ENCODE data around the gene KIF3A. TPM values are rescaled to one million over a fixed set of nuclear protein-coding genes. Genes with fewer than 3 reads are reported as not detected.
A peak's percentile ranks its signal among the peaks of the same experiment; 100 is the strongest.

Gene KIF3A
- polyA plus RNA-seq, 4 donors = 0.54 to 4.7 (median 2.7) TPM

GRCh38 chr5:132778856-132779255 is 41.5 kb upstream of the KIF3A start:
- Histone ChIP-seq H3K4me3 (ENCODE audit: low read depth in 1 of 3, low read length in 3 of 3) (no peak overlapping the region), H3K27me3 (ENCODE audit: control insufficient read depth in 3 of 3, insufficient read depth in 3 of 3, low read length in 3 of 3) (no peaks in the 10 kb centered on the region), H3K36me3 (ENCODE audit: control insufficient read depth in 3 of 3, insufficient read depth in 2 of 3, low read depth in 1 of 3, low read length in 3 of 3) (peaks cover 0 to 1% (median 0%) of the 10 kb centered on the region in 3 donors), H3K4me1 (ENCODE audit: control insufficient read depth in 3 of 3, insufficient read depth in 2 of 3, low read depth in 1 of 3, low read length in 2 of 3) (peaks cover 0 to 18% (median 3%) of the 10 kb centered on the region in 3 donors), H3K27ac (ENCODE audit: low read depth in 1 of 3, low read length in 2 of 3) (no peak overlapping the region), H3K9me3 (ENCODE audit: control insufficient read depth in 2 of 2, insufficient read depth in 1 of 2, low read depth in 1 of 2, low read length in 1 of 2) (no peaks in the 10 kb centered on the region)
- WGBS, 3 donors = 63 to 73% (median 66%) methylated on average over 5 of the region's 5 CpGs
- DNase-seq (no peak), FAIRE-seq (no peak)

GRCh38 chr5:132778129-132778528 is 40.8 kb upstream of the KIF3A start:
- H3K4me3 ChIP-seq (ENCODE audit: low read depth in 1 of 3, low read length in 3 of 3) = peak overlapping the region in 2 of 3 donors; percentile 86 to 95
- no peaks in the 10 kb centered on the region for H3K9me3 ChIP-seq (ENCODE audit: control insufficient read depth in 2 of 2, insufficient read depth in 1 of 2, low read depth in 1 of 2, low read length in 1 of 2)
- 45 to 50% (median 48%) methylated on average over 4 of the region's 4 CpGs for WGBS, 3 donors
- H3K27me3 ChIP-seq (ENCODE audit: control insufficient read depth in 3 of 3, insufficient read depth in 3 of 3, low read length in 3 of 3) = no peaks in the 10 kb centered on the region
- FAIRE-seq (no peak), DNase-seq (no peak)
- peaks cover 0 to 6% (median 0%) of the 10 kb centered on the region in 3 donors for H3K36me3 ChIP-seq (ENCODE audit: control insufficient read depth in 3 of 3, insufficient read depth in 2 of 3, low read depth in 1 of 3, low read length in 3 of 3)
- H3K27ac ChIP-seq (ENCODE audit: low read depth in 1 of 3, low read length in 2 of 3) = no peak overlapping the region
- H3K4me1 ChIP-seq (ENCODE audit: control insufficient read depth in 3 of 3, insufficient read depth in 2 of 3, low read depth in 1 of 3, low read length in 2 of 3) = peaks cover 0 to 18% (median 3%) of the 10 kb centered on the region in 3 donors

- H3K36me3 ChIP-seq (ENCODE audit: control insufficient read depth in 3 of 3, insufficient read depth in 2 of 3, low read depth in 1 of 3, low read length in 3 of 3) = peaks cover 0 to 13% (median 0%) of the 10 kb centered on the region in 3 donors
- 2 to 4% (median 2%) methylated on average over 61 to 82 of the region's 82 CpGs for WGBS, 3 donors
- no peaks in the 10 kb centered on the region for H3K27me3 ChIP-seq (ENCODE audit: control insufficient read depth in 3 of 3, insufficient read depth in 3 of 3, low read length in 3 of 3)
- peak within 1 kb of the TSS; percentile 32 to 61 (median 59) for H3K27ac ChIP-seq (ENCODE audit: low read depth in 1 of 3, low read length in 2 of 3)
- no peaks in the 10 kb centered on the region for H3K9me3 ChIP-seq (ENCODE audit: control insufficient read depth in 2 of 2, insufficient read depth in 1 of 2, low read depth in 1 of 2, low read length in 1 of 2)
- FAIRE-seq (no peak), DNase-seq (peak; percentile 51 to 80)
- peak within 1 kb of the TSS; percentile 83 to 95 (median 86) for H3K4me3 ChIP-seq (ENCODE audit: low read depth in 1 of 3, low read length in 3 of 3)
- peaks cover 0 to 18% (median 3%) of the 10 kb centered on the region in 3 donors for H3K4me1 ChIP-seq (ENCODE audit: control insufficient read depth in 3 of 3, insufficient read depth in 2 of 3, low read depth in 1 of 3, low read length in 2 of 3)
Measured at GRCh38 chr5:132777209-132778069, 40.1 kb upstream of the KIF3A start, which contains the start of gene SEPTIN8. TSS of gene SEPTIN8 (minus strand) at chr5:132777239. CDS start at chr5:132777137, 102 bp downstream.

GRCh38 chr5:132776938-132777208 is 39.5 kb upstream of the KIF3A start:
- WGBS, 3 donors = 0 to 1% (median 1%) methylated on average over 23 to 40 of the region's 40 CpGs
- H3K36me3 ChIP-seq (ENCODE audit: control insufficient read depth in 3 of 3, insufficient read depth in 2 of 3, low read depth in 1 of 3, low read length in 3 of 3) = peaks cover 0 to 14% (median 0%) of the 10 kb centered on the region in 3 donors
- peak overlapping the region; percentile 83 to 95 (median 86) for H3K4me3 ChIP-seq (ENCODE audit: low read depth in 1 of 3, low read length in 3 of 3)
- DNase-seq (no peak), FAIRE-seq (no peak)
- no peaks in the 10 kb centered on the region for H3K27me3 ChIP-seq (ENCODE audit: control insufficient read depth in 3 of 3, insufficient read depth in 3 of 3, low read length in 3 of 3)
- no peaks in the 10 kb centered on the region for H3K9me3 ChIP-seq (ENCODE audit: control insufficient read depth in 2 of 2, insufficient read depth in 1 of 2, low read depth in 1 of 2, low read length in 1 of 2)
- H3K4me1 ChIP-seq (ENCODE audit: control insufficient read depth in 3 of 3, insufficient read depth in 2 of 3, low read depth in 1 of 3, low read length in 2 of 3) = peaks cover 0 to 18% (median 3%) of the 10 kb centered on the region in 3 donors
- H3K27ac ChIP-seq (ENCODE audit: low read depth in 1 of 3, low read length in 2 of 3) = peak overlapping the region in 2 of 3 donors; percentile 37 to 47

- H3K36me3 ChIP-seq (ENCODE audit: control insufficient read depth in 3 of 3, insufficient read depth in 2 of 3, low read depth in 1 of 3, low read length in 3 of 3) = peaks cover 0 to 17% (median 0%) of the 10 kb centered on the region in 3 donors
- peaks cover 0 to 18% (median 3%) of the 10 kb centered on the region in 3 donors for H3K4me1 ChIP-seq (ENCODE audit: control insufficient read depth in 3 of 3, insufficient read depth in 2 of 3, low read depth in 1 of 3, low read length in 2 of 3)
- peak overlapping the region; percentile 83 to 95 (median 83) for H3K4me3 ChIP-seq (ENCODE audit: low read depth in 1 of 3, low read length in 3 of 3)
- FAIRE-seq (no peak), DNase-seq (peak; percentile 50 to 62)
- H3K27me3 ChIP-seq (ENCODE audit: control insufficient read depth in 3 of 3, insufficient read depth in 3 of 3, low read length in 3 of 3) = no peaks in the 10 kb centered on the region
- peak overlapping the region; percentile 32 to 47 (median 37) for H3K27ac ChIP-seq (ENCODE audit: low read depth in 1 of 3, low read length in 2 of 3)
- 5 to 14% (median 7%) methylated on average over 27 to 39 of the region's 39 CpGs for WGBS, 3 donors
- no peaks in the 10 kb centered on the region for H3K9me3 ChIP-seq (ENCODE audit: control insufficient read depth in 2 of 2, insufficient read depth in 1 of 2, low read depth in 1 of 2, low read length in 1 of 2)
Measured at GRCh38 chr5:132776131-132776937, 39.0 kb upstream of the KIF3A start.

- 25 to 42% (median 26%) methylated on average over 7 of the region's 7 CpGs for WGBS, 3 donors
- Histone ChIP-seq H3K36me3 (ENCODE audit: control insufficient read depth in 3 of 3, insufficient read depth in 2 of 3, low read depth in 1 of 3, low read length in 3 of 3) (peaks cover 0 to 20% (median 0%) of the 10 kb centered on the region in 3 donors), H3K4me3 (ENCODE audit: low read depth in 1 of 3, low read length in 3 of 3) (peak overlapping the region in 2 of 3 donors; percentile 83 to 95), H3K4me1 (ENCODE audit: control insufficient read depth in 3 of 3, insufficient read depth in 2 of 3, low read depth in 1 of 3, low read length in 2 of 3) (peaks cover 0 to 18% (median 3%) of the 10 kb centered on the region in 3 donors), H3K9me3 (ENCODE audit: control insufficient read depth in 2 of 2, insufficient read depth in 1 of 2, low read depth in 1 of 2, low read length in 1 of 2) (no peaks in the 10 kb centered on the region), H3K27ac (ENCODE audit: low read depth in 1 of 3, low read length in 2 of 3) (no peak overlapping the region), H3K27me3 (ENCODE audit: control insufficient read depth in 3 of 3, insufficient read depth in 3 of 3, low read length in 3 of 3) (no peaks in the 10 kb centered on the region)
- FAIRE-seq (no peak), DNase-seq (peak; percentile 36 to 41)
Measured at GRCh38 chr5:132775476-132775961, 38.2 kb upstream of the KIF3A start.

- Histone ChIP-seq H3K9me3 (ENCODE audit: control insufficient read depth in 2 of 2, insufficient read depth in 1 of 2, low read depth in 1 of 2, low read length in 1 of 2) (no peaks in the 10 kb centered on the region), H3K4me1 (ENCODE audit: control insufficient read depth in 3 of 3, insufficient read depth in 2 of 3, low read depth in 1 of 3, low read length in 2 of 3) (peaks cover 0 to 18% (median 3%) of the 10 kb centered on the region in 3 donors), H3K27me3 (ENCODE audit: control insufficient read depth in 3 of 3, insufficient read depth in 3 of 3, low read length in 3 of 3) (no peaks in the 10 kb centered on the region), H3K4me3 (ENCODE audit: low read depth in 1 of 3, low read length in 3 of 3) (no peak overlapping the region), H3K36me3 (ENCODE audit: control insufficient read depth in 3 of 3, insufficient read depth in 2 of 3, low read depth in 1 of 3, low read length in 3 of 3) (peaks cover 0 to 21% (median 0%) of the 10 kb centered on the region in 3 donors), H3K27ac (ENCODE audit: low read depth in 1 of 3, low read length in 2 of 3) (no peak overlapping the region)
- DNase-seq (peak in 1 of 2 donors; percentile 46), FAIRE-seq (no peak)
- 65 to 76% (median 68%) methylated on average over 5 of the region's 5 CpGs for WGBS, 3 donors
Measured at GRCh38 chr5:132774896-132775295, 37.5 kb upstream of the KIF3A start.

GRCh38 chr5:132774406-132774805 is 37.1 kb upstream of the KIF3A start:
- H3K9me3 ChIP-seq (ENCODE audit: control insufficient read depth in 2 of 2, insufficient read depth in 1 of 2, low read depth in 1 of 2, low read length in 1 of 2) = no peaks in the 10 kb centered on the region
- DNase-seq (no peak), FAIRE-seq (no peak)
- H3K27ac ChIP-seq (ENCODE audit: low read depth in 1 of 3, low read length in 2 of 3) = peak overlapping the region in 1 of 3 donors; percentile 24
- H3K36me3 ChIP-seq (ENCODE audit: control insufficient read depth in 3 of 3, insufficient read depth in 2 of 3, low read depth in 1 of 3, low read length in 3 of 3) = peaks cover 0 to 23% (median 0%) of the 10 kb centered on the region in 3 donors
- H3K4me1 ChIP-seq (ENCODE audit: control insufficient read depth in 3 of 3, insufficient read depth in 2 of 3, low read depth in 1 of 3, low read length in 2 of 3) = peaks cover 0 to 18% (median 3%) of the 10 kb centered on the region in 3 donors
- H3K27me3 ChIP-seq (ENCODE audit: control insufficient read depth in 3 of 3, insufficient read depth in 3 of 3, low read length in 3 of 3) = no peaks in the 10 kb centered on the region
- H3K4me3 ChIP-seq (ENCODE audit: low read depth in 1 of 3, low read length in 3 of 3) = no peak overlapping the region
- WGBS, 3 donors = 51 to 76% (median 66%) methylated on average over 3 of the region's 3 CpGs
